ENCODE data around the gene SNAP47.

DNA sequence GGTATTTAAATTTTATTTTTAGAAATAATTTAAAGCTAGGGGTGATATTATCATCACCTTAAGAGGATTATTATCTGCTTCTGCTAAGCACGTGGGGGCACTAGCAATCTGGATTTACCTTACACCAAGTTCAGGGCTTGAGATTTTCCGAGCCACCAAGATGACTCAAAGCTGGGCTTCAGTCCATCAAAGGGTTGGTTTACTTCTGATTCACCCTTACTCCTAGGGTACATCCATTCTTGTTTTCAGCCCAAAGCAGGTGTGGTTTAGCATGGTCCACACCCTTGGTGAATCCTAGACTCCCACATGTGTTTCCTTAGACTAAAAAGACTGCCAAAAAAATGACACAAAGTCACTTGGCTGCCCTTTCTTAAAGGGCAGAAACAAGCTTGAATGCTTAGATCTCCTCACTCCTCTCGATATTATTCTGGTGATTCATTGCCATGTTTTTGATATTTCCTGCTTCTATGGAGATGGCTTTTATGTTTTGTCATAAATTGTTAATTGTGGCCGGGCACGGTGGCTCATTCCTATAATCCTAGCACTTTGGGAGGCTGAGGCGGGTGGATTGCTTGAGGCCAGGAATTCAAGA lies 70.5 kb downstream of the SNAP47 start:
- TF ChIP-seq POU6F1 (CRISPR knock-in tag; IDR thresholded peaks at IDR 0.05; ENCODE audit: borderline replicate concordance, low read depth) (no peak), ISL1 (CRISPR knock-in tag; IDR thresholded peaks at IDR 0.05) (no peak), ZFP3 (CRISPR knock-in tag; IDR thresholded peaks at IDR 0.05) (no peak), TCF4 (CRISPR knock-in tag; IDR thresholded peaks at IDR 0.05; ENCODE audit: borderline replicate concordance) (no peak), ZNF70 (CRISPR knock-in tag; IDR thresholded peaks at IDR 0.05) (no peak), ARNTL (CRISPR knock-in tag; IDR thresholded peaks at IDR 0.05; ENCODE audit: borderline replicate concordance, low read depth) (no peak), ZFP30 (CRISPR knock-in tag; IDR thresholded peaks at IDR 0.05) (no peak), ZNF8 (CRISPR knock-in tag; IDR thresholded peaks at IDR 0.05) (no peak), BACH2 (CRISPR knock-in tag; IDR thresholded peaks at IDR 0.05; ENCODE audit: borderline replicate concordance) (no peak), RARB (CRISPR knock-in tag; IDR thresholded peaks at IDR 0.05) (no peak)
- TF ChIP-seq, protein P1, sequence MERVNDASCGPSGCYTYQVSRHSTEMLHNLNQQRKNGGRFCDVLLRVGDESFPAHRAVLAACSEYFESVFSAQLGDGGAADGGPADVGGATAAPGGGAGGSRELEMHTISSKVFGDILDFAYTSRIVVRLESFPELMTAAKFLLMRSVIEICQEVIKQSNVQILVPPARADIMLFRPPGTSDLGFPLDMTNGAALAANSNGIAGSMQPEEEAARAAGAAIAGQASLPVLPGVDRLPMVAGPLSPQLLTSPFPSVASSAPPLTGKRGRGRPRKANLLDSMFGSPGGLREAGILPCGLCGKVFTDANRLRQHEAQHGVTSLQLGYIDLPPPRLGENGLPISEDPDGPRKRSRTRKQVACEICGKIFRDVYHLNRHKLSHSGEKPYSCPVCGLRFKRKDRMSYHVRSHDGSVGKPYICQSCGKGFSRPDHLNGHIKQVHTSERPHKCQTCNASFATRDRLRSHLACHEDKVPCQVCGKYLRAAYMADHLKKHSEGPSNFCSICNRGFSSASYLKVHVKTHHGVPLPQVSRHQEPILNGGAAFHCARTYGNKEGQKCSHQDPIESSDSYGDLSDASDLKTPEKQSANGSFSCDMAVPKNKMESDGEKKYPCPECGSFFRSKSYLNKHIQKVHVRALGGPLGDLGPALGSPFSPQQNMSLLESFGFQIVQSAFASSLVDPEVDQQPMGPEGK (CRISPR knock-in tag; IDR thresholded peaks at IDR 0.05; ENCODE audit: borderline replicate concordance), result no peak
- TF ChIP-seq, protein P2, sequence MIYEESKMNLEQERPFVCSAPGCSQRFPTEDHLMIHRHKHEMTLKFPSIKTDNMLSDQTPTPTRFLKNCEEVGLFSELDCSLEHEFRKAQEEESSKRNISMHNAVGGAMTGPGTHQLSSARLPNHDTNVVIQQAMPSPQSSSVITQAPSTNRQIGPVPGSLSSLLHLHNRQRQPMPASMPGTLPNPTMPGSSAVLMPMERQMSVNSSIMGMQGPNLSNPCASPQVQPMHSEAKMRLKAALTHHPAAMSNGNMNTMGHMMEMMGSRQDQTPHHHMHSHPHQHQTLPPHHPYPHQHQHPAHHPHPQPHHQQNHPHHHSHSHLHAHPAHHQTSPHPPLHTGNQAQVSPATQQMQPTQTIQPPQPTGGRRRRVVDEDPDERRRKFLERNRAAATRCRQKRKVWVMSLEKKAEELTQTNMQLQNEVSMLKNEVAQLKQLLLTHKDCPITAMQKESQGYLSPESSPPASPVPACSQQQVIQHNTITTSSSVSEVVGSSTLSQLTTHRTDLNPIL (CRISPR knock-in tag; IDR thresholded peaks at IDR 0.05; ENCODE audit: low read depth), result no peak

Measured in SK-N-SH treated with all-trans-retinoic acid at 6 μM for 48 hours (cell line).